NB4 (cell line): ENCODE data around the gene AOPEP.

Experiments used
- DNase-seq: peaks from one replicate; pipeline ENCODE4 v3.0.0; 2010; ENCODE audit warnings: low read depth
- H3K4me3 ChIP-seq: one replicate; pipeline ENCODE4 v1.5.1; 2011; ENCODE audit warnings: mild to moderate bottlenecking, low read depth, low read length, moderate library complexity
- CTCF ChIP-seq: IDR thresholded peaks from one replicate; pipeline ENCODE4 v1.5.1; 2012; ENCODE audit warnings: low read depth, low read length
- MAX ChIP-seq: IDR thresholded peaks from 2 replicates; pipeline ENCODE4 v1.6.1; 2011; ENCODE audit warnings: low read depth, low read length
- MYC ChIP-seq: IDR thresholded peaks from 2 replicates; pipeline ENCODE4 v1.6.1; 2011; ENCODE audit warnings: low read depth, low read length
- POLR2A ChIP-seq: IDR thresholded peaks from 2 replicates; pipeline ENCODE4 v1.6.1; 2011; ENCODE audit warnings: mild to moderate bottlenecking; ENCODE audit not compliant: insufficient read length; ENCODE audit errors: extremely low read depth

AOPEP gene

DNA sequence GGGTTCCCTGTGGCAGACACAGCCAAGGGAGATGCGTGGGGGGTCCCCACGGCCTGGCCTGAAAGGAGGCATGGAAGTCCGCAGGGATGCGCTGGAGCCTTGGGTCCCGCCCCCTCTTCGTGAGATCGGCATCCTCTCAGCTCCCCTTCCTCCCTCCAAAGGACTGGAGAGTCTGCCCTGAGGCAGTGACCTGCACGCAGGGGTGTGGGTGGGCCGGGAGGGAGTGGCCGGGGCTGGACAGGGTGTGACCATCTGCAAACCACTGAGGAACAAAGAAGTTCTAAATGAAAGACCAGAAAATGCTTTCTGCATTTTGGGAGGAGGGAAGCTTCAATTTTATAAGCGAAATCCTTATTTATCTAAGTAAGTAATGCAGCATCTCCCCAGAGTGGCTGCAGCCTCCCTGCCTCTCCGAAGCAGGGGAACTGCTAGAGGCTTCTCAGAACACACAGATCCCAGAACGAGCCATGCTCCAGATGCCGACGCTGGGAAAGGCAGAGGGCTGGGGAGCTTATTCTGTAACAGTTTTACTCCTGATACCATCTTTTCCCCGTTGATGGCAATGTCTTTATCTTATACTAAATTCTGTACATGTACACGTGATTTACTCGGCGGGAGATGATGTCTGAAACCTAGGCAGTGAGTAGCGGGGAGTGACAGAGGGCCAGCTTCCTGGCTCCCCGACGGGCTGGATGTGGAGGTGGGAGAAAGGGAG lies 369.3 kb downstream of the AOPEP start:
- H3K4me3 ChIP-seq, result no peak overlapping the region
- no peak for TF ChIP-seq CTCF
- TF ChIP-seq MYC, result no peak
- no peak for TF ChIP-seq POLR2A
- DNase-seq, result no peak

DNA sequence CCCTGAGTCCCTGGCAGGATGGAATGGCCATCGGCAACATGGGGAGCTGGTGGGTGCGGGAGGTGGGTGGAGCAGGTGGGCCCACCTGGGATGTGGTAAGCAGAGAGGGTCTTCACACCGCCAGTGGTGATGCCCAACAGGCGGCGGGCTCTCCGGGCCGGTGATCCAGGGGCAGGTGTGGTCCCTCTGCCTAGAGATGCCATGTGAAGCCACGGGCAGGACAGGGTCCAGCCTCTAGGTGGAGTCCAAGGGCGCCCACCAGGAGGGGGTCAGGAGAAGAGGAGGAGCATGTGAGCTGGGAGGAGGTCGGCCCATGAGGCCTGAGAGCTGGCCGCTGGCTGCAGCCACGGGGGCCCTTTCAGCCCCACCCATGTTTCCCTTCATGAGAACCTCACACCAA lies 369.9 kb downstream of the AOPEP start:
- DNase-seq, result no peak

DNA sequence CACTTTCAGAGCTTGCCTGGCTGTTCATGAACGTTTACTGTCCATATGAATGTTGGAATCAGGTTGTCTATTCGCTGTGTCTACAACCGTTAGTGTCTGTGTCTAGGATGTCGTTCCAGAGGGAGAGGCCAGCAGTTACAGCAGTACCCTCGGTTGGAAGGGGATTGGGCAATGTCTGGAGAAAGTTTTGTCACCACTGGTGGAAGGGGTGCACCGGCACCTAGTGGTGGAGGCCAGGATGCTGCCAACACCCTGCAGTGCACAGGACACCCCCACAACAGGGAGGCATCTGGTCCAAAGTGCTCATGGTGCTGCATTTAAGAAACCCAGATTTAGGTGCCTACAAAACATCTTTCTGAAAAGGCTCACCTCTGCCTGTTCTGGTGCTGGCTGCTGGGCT lies 370.3 kb downstream of the AOPEP start:
- peak; percentile 15 for DNase-seq
- H3K4me3 ChIP-seq, result no peak overlapping the region
- TF ChIP-seq MYC, result no peak
- no peak for TF ChIP-seq POLR2A
- TF ChIP-seq CTCF, result no peak
- TF ChIP-seq MAX, result no peak

More for the DNA sequence above, 369.9 kb downstream of the AOPEP start:
- TF ChIP-seq MYC (no peak), MAX (no peak), POLR2A (no peak), CTCF (no peak)
- H3K4me3 ChIP-seq, result no peak overlapping the region

GRCh38 chr9:95097279-95097678 lies 370.8 kb downstream of the AOPEP start:
- TF ChIP-seq MYC, result no peak
- no peak for TF ChIP-seq POLR2A
- no peak overlapping the region for H3K4me3 ChIP-seq
- no peak for DNase-seq

DNA sequence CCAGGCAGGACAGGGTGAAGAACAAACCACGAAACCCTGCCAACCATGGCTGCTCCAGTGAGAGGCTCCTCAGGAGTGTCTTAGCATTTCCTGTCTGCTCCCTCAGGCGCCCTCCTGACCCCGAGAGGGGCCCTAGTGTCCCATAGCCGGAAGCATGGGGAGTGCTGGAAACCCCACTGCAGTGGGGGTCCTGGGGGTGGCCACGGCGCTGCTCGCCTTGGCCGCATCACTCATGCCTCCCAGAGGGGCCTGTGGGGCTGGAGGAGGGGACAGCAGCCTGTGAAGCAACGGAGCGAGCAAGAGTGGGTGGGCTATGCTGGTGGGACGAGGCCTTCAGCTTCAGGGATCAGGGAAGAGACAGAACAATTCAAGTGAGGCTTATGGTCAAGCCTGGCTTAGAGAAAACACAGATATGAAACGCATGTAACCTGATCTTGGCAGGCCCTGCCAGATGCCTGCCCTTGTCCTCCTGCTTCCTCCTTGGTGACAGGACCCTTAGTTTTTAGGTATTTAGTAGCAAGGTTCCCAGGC lies 372.0 kb downstream of the AOPEP start:
- no peak for TF ChIP-seq POLR2A
- no peak for TF ChIP-seq MAX
- no peak for TF ChIP-seq CTCF
- no peak for TF ChIP-seq MYC
- no peak overlapping the region for H3K4me3 ChIP-seq
- DNase-seq, result no peak

DNA sequence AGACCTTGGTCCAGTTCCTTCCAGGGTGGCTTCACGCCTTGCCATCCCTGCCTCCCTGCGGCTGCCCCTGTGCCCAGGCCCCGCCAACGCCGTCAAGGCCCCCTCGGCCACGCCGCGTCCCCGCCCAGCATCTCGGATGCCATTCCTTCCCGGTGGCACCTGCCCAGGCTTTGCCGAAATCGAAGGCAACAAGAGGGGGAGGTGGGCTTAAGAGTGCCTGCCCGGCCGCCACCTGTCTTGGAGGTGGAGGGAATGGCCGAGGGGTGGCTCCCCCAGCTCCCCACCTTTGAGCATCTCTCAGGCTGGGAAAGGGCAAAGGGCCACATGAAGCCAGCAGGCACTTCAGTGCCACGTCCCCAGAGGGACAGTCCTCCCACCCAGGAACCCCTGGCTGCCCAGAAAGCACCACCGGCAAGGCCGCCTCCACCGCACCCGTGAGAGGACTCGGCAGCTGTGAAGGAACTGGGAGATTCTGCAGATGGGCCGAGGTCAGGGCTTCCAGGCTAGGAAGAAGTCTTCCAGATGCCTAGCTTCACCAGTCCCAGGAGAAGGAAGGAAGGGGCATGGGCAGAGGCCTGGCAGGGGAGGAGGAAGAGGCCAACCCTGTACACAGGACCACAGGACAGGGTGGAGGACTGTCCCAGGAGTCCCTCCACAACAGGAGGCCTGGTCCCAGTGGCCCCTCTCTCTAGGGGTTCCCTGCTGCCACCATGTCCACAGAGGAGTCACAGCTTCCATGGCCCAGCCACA lies 373.0 kb downstream of the AOPEP start:
- no peak for DNase-seq
- TF ChIP-seq POLR2A (no peak), MYC (no peak), MAX (no peak), CTCF (no peak)

More for the DNA sequence above, 373.0 kb downstream of the AOPEP start:
- no peak overlapping the region for H3K4me3 ChIP-seq
